ENCODE data around the gene WDTC1. TPM values are rescaled to one million over a fixed set of nuclear protein-coding genes. Genes with fewer than 3 reads are reported as not detected.
"Not testable (repeated sequence)": the region's sequence is repeated elsewhere in the genome, so short reads cannot be mapped to it uniquely, and the experiment has no call there.

WDTC1 gene
- total RNA-seq, 1 donor from 2014 or later, result 18.2 TPM

GRCh38 chr1:27208143-27208850 is 26.1 kb upstream of the WDTC1 start:
- not testable (repeated sequence) for DNase-seq (ENCODE audit: low read depth); H4K20me1 ChIP-seq (ENCODE audit: insufficient read depth, low read length); H3K4me2 ChIP-seq (ENCODE audit: low read length); H3K36me3 ChIP-seq (ENCODE audit: insufficient read depth, low read length); H3K27ac Mint-ChIP-seq (ENCODE audit: unreplicated experiment); H3K9me3 Mint-ChIP-seq (ENCODE audit: unreplicated experiment); H3K4me1 ChIP-seq (ENCODE audit: insufficient read depth, low read length); H3K27ac ChIP-seq (ENCODE audit: low read depth, low read length); H3K4me3 Mint-ChIP-seq (ENCODE audit: unreplicated experiment); H3K36me3 Mint-ChIP-seq (ENCODE audit: low read depth, unreplicated experiment); H3K27me3 ChIP-seq (ENCODE audit: insufficient read depth, low read length); H3K79me2 ChIP-seq (ENCODE audit: insufficient read depth, low read length); H2AFZ ChIP-seq (ENCODE audit: low read depth, low read length); H3K4me3 ChIP-seq (ENCODE audit: insufficient read depth, low read depth, low read length); FAIRE-seq; H3K9ac ChIP-seq (ENCODE audit: low read length); H3K9me3 ChIP-seq (ENCODE audit: insufficient read depth, low read depth, low read length); H3K4me1 Mint-ChIP-seq (ENCODE audit: low read depth, unreplicated experiment)
- peaks cover 18% of the 10 kb centered on the region for H3K27me3 Mint-ChIP-seq (ENCODE audit: low read depth, unreplicated experiment)

GRCh38 chr1:27216466-27216865 is 18.0 kb upstream of the WDTC1 start:
- Histone ChIP-seq H3K4me3 (ENCODE audit: insufficient read depth, low read depth, low read length) (no peak overlapping the region), H3K36me3 (ENCODE audit: insufficient read depth, low read length) (no peaks in the 10 kb centered on the region), H2AFZ (ENCODE audit: low read depth, low read length) (no peak overlapping the region), H3K4me1 (ENCODE audit: insufficient read depth, low read length) (no peaks in the 10 kb centered on the region), H4K20me1 (ENCODE audit: insufficient read depth, low read length) (no peaks in the 10 kb centered on the region), H3K27ac (ENCODE audit: low read depth, low read length) (no peak overlapping the region), H3K79me2 (ENCODE audit: insufficient read depth, low read length) (no peaks in the 10 kb centered on the region), H3K9me3 (ENCODE audit: insufficient read depth, low read depth, low read length) (no peaks in the 10 kb centered on the region), H3K27me3 (ENCODE audit: insufficient read depth, low read length) (peaks cover 2% of the 10 kb centered on the region), H3K4me2 (ENCODE audit: low read length) (no peak overlapping the region), H3K9ac (ENCODE audit: low read length) (no peak overlapping the region)
- Mint-ChIP-seq H3K36me3 (ENCODE audit: low read depth, unreplicated experiment) (no peaks in the 10 kb centered on the region), H3K9me3 (ENCODE audit: unreplicated experiment) (peaks cover 6% of the 10 kb centered on the region), H3K4me1 (ENCODE audit: low read depth, unreplicated experiment) (no peaks in the 10 kb centered on the region), H3K27ac (ENCODE audit: unreplicated experiment) (no peak overlapping the region), H3K27me3 (ENCODE audit: low read depth, unreplicated experiment) (peaks cover 3% of the 10 kb centered on the region), H3K4me3 (ENCODE audit: unreplicated experiment) (no peak overlapping the region)
- DNase-seq (ENCODE audit: low read depth) (no peak), FAIRE-seq (no peak)
- TF ChIP-seq EZH2 (IDR thresholded peaks at IDR 0.05; ENCODE audit: insufficient read depth, low read length), result no peak
- TF ChIP-seq CTCF (IDR thresholded peaks at IDR 0.05; ENCODE audit: insufficient read depth, low read depth, low read length), result no peak

- Histone ChIP-seq H3K4me2 (ENCODE audit: low read length) (no peak overlapping the region), H3K36me3 (ENCODE audit: insufficient read depth, low read length) (no peaks in the 10 kb centered on the region), H4K20me1 (ENCODE audit: insufficient read depth, low read length) (no peaks in the 10 kb centered on the region), H3K27ac (ENCODE audit: low read depth, low read length) (no peak overlapping the region), H2AFZ (ENCODE audit: low read depth, low read length) (no peak overlapping the region), H3K4me1 (ENCODE audit: insufficient read depth, low read length) (no peaks in the 10 kb centered on the region), H3K4me3 (ENCODE audit: insufficient read depth, low read depth, low read length) (no peak overlapping the region), H3K9me3 (ENCODE audit: insufficient read depth, low read depth, low read length) (no peaks in the 10 kb centered on the region), H3K79me2 (ENCODE audit: insufficient read depth, low read length) (no peaks in the 10 kb centered on the region), H3K27me3 (ENCODE audit: insufficient read depth, low read length) (peaks cover 2% of the 10 kb centered on the region), H3K9ac (ENCODE audit: low read length) (no peak overlapping the region)
- DNase-seq (ENCODE audit: low read depth) (no peak), FAIRE-seq (no peak)
- Mint-ChIP-seq H3K4me1 (ENCODE audit: low read depth, unreplicated experiment) (no peaks in the 10 kb centered on the region), H3K27me3 (ENCODE audit: low read depth, unreplicated experiment) (peaks cover 1% of the 10 kb centered on the region), H3K36me3 (ENCODE audit: low read depth, unreplicated experiment) (no peaks in the 10 kb centered on the region), H3K9me3 (ENCODE audit: unreplicated experiment) (peaks cover 3% of the 10 kb centered on the region), H3K27ac (ENCODE audit: unreplicated experiment) (no peak overlapping the region), H3K4me3 (ENCODE audit: unreplicated experiment) (no peak overlapping the region)
- TF ChIP-seq EZH2 (IDR thresholded peaks at IDR 0.05; ENCODE audit: insufficient read depth, low read length) (no peak), CTCF (IDR thresholded peaks at IDR 0.05; ENCODE audit: insufficient read depth, low read depth, low read length) (no peak)
Measured at GRCh38 chr1:27217401-27217800, 17.0 kb upstream of the WDTC1 start.
